Naive thymus-derived CD8-positive, alpha-beta T cell (primary cell): ENCODE results near the gene NAT8L. TPM values are rescaled to one million over a fixed set of nuclear protein-coding genes. Genes with fewer than 3 reads are reported as not detected.

Source experiments
- ATAC-seq, 2 donors: fragments of 150-1000 bp; cut with Tn5 transposase in 1 of 2; sonication (Bioruptor Pico), chemical (Tn5 transposase) in 1 of 2; 1 replicate in 1 of 2; 2 replicates in 1 of 2; pipeline ENCODE4 v1.10.0; 2021; ENCODE audit warnings: mild to moderate bottlenecking in 2 of 2, moderate library complexity in 2 of 2
- POLR2A ChIA-PET: fragments of 350-600 bp; sonication (Branson Sonifier 250); formaldehyde crosslinking; loops from one replicate; lab custom pipeline; 2021; ENCODE audit warnings: antibody characterized with exemption; lab: Charles Lee
- DNase-seq, 10 donors: peaks; one replicate each; pipeline versions ENCODE4 v3.0.0 to v3.0.0-alpha.2; 2020 to 2022
- H3K27ac Mint-ChIP-seq, 10 donors: one replicate each; pipeline ENCODE4 v1.8.0; 2020 to 2022; ENCODE audit warnings: mild to moderate bottlenecking in 10 of 10, mixed read lengths in 10 of 10, moderate library complexity in 4 of 10, inconsistent platforms in 1 of 10
- H3K27me3 Mint-ChIP-seq, 5 donors: one replicate each; pipeline ENCODE4 v1.8.0; 2021 to 2022; ENCODE audit warnings: mixed read lengths in 5 of 5
- H3K36me3 Mint-ChIP-seq, 3 donors: one replicate each; pipeline ENCODE4 v1.8.0; 2020 to 2022; ENCODE audit warnings: mixed read lengths in 3 of 3, mild to moderate bottlenecking in 2 of 3, inconsistent platforms in 1 of 3
- H3K4me1 Mint-ChIP-seq, 4 donors: one replicate each; pipeline ENCODE4 v1.8.0; 2021 to 2022; ENCODE audit warnings: mixed read lengths in 4 of 4
- H3K4me3 Mint-ChIP-seq, 10 donors: one replicate each; pipeline ENCODE4 v1.8.0; 2020 to 2022; ENCODE audit warnings: mild to moderate bottlenecking in 10 of 10, mixed read lengths in 10 of 10, moderate library complexity in 6 of 10, inconsistent platforms in 1 of 10
- H3K9me3 Mint-ChIP-seq, 9 donors: one replicate each; pipeline ENCODE4 v1.8.0; 2020 to 2022; ENCODE audit warnings: mixed read lengths in 9 of 9, mild to moderate bottlenecking in 3 of 9, inconsistent platforms in 1 of 9, moderate library complexity in 1 of 9
- polyA plus RNA-seq, 3 donors: library from polyadenylated mRNA; unstranded; fragments of 300-500 nt; fragmentation: Illumina TruSeq; gene quantifications; one replicate each; pipeline ENCODE4 v1.2.3, GENCODE V29; 2021
- total RNA-seq, 8 experiments: library from RNA in 2 of 8; stranded (reverse) in 2 of 8; gene quantifications; one replicate each; pipeline ENCODE4 v1.2.3 and lab custom pipeline; 2021 to 2026

NAT8L gene
- total and polyA plus RNA-seq, 5 experiments from 2014 or later, result 0.05 TPM; not detected in 4

DNA sequence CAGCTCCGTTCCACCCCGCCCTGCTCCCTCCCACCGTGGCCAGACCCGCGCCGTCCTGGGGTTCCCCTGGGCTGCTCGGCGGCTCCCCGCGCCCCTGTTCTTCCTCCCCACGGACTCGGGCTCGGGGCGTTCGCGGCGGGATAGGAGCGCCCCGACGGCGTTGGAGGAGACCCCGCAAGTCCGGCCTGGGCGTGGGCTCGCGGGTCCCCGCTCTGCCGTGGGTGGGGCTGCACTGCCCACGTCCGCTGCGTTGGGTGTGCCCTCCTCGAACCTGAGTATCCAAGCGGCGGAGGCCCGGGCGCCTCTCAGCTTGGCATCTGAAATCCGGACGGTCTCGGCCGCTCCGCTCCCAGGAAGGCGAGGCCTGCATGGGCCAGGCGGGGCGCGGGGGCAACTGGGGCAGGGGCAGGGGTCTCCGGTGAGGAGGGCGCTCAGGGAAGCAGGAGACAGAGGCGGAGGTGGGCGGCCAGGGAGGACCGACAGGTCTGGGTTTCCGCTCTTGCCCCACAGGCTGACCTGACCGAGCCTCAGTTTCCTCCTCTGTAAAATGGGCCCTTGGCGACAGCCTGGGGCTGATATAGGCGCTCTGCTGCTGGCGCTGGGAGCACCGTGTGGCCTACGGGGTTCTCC, 12.0 kb upstream of the NAT8L start:
- peaks cover 0 to 4% (median 2%) of the 10 kb centered on the region in 4 donors for H3K4me1 Mint-ChIP-seq
- peaks cover 2 to 50% (median 26%) of the 10 kb centered on the region in 5 donors for H3K27me3 Mint-ChIP-seq
- no peaks in the 10 kb centered on the region for H3K36me3 Mint-ChIP-seq
- H3K4me3 Mint-ChIP-seq, result no peak overlapping the region
- POLR2A ChIA-PET, result no interaction called here
- no peaks in the 10 kb centered on the region for H3K9me3 Mint-ChIP-seq
- no peak for DNase-seq
- no peak for ATAC-seq
- no peak overlapping the region for H3K27ac Mint-ChIP-seq

DNA sequence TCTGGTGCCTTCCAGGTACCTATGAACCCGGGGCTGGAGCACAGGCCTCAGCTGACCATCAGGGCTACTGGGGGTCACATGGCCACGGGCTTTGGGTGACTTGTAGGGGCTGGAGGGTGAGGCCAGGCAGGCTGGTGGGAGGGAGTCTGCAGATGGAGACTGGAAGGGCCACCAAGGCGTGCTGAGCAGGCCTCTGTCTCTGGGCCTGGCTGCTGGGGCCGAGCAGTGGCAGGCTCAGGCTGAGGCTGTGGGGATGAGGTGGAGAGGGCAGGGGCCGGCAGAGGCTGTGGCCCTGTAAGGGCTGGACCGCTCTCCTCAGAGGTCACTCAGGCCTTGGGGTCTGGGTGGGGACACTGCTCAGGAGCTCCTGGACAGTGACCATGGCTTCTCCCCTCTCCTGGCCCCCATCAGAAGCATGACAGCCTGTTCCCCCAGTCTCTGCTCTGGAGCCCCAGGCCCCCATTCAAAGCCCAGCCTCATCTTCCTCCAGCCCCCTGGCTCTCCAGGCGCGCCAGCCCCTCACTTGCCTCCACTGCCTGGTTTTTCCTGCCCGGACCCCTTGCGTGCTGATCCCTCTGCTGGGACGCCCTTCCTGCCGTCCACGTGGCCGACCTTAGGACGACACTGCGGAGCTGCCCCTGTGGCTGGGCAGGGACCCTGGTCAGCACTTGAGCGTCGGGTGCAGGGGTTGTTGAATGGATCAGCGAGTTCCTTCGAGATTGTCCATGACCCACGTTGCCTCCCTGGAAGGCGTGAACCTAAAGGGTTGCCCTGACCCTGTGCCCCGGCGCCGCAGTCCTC, 11.1 kb upstream of the NAT8L start:
- H3K4me3 Mint-ChIP-seq, result no peak overlapping the region
- H3K4me1 Mint-ChIP-seq, result peaks cover 0 to 3% (median 1%) of the 10 kb centered on the region in 4 donors
- H3K9me3 Mint-ChIP-seq, result no peaks in the 10 kb centered on the region
- H3K36me3 Mint-ChIP-seq, result no peaks in the 10 kb centered on the region
- POLR2A ChIA-PET, result no interaction called here
- H3K27me3 Mint-ChIP-seq, result peaks cover 5 to 58% (median 30%) of the 10 kb centered on the region in 5 donors
- H3K27ac Mint-ChIP-seq, result no peak overlapping the region
- ATAC-seq (no peak), DNase-seq (peak in 1 of 10 donors; percentile 14)

DNA sequence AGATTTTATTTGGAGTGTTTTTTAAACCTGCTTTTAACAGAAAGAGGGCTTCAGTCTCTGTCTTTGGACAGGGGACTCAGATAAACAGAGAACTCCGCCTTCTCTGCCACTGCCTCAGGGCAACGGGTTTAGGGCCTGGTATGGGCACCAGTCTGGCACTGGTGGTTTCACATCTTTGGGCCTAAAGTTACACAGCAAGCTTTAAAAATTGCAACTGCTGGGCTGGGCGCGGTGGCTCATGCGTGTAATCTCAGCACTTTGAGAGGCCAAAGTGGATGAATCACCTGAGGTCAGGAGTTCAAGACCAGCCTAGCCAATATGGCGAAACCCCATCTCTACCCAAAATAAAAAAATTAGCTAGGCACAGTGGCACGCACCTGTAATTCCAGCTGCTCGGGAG, 10.3 kb upstream of the NAT8L start:
- no peak for DNase-seq
- Mint-ChIP-seq H3K27me3 (peaks cover 6 to 60% (median 31%) of the 10 kb centered on the region in 5 donors), H3K4me1 (peaks cover 0 to 2% (median 1%) of the 10 kb centered on the region in 4 donors), H3K36me3 (no peaks in the 10 kb centered on the region), H3K9me3 (no peaks in the 10 kb centered on the region), H3K4me3 (no peak overlapping the region), H3K27ac (no peak overlapping the region)
- no peak for ATAC-seq
- POLR2A ChIA-PET, result no interaction called here

DNA sequence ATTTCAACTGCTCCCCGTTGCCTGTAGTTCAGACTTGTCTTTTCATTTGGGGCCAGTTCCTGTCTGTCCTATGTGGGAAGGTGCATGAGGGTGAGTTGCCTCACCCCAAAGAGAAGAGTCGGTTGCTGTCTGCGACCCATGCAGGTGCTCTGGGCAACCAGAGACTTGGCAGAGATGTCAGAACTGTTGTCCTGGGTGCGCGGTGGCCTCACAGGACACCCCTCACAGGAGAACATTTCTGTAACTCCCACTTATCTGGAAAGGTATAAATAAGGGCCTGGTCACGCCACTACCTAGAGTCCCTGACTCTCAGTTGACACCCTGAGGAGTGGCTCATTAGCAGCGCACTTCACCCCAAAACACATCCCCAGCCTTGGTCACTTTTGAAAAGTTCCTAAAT, 9.7 kb upstream of the NAT8L start:
- peaks cover 10 to 66% (median 35%) of the 10 kb centered on the region in 5 donors for H3K27me3 Mint-ChIP-seq
- POLR2A ChIA-PET, result no interaction called here
- H3K36me3 Mint-ChIP-seq, result peaks cover 0 to 2% (median 0%) of the 10 kb centered on the region in 3 donors
- DNase-seq (no peak), ATAC-seq (no peak)
- no peak overlapping the region for H3K4me3 Mint-ChIP-seq
- H3K27ac Mint-ChIP-seq, result peak overlapping the region in 1 of 10 donors; percentile 59
- peaks cover 0 to 2% (median 1%) of the 10 kb centered on the region in 4 donors for H3K4me1 Mint-ChIP-seq
- no peaks in the 10 kb centered on the region for H3K9me3 Mint-ChIP-seq

DNA sequence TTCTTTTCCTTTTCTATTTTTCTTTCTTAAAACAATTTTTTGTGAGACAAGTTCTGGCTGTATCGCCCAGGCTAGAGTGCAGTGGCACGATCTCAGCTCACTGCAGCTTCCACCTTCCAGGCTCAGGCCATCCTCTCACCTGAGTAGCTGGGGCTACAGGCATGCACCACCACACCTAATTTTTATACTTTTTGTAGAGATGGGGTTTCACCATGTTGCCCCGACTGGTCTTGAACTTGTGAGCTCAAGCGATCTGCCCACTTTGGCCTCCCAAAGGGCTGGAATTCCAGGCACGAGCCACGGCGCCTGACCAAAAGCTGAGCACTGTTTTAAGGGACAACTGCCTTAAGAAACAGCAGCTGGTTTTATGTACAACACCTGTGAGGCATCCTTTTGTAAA, 9.3 kb upstream of the NAT8L start:
- no peak for ATAC-seq
- peaks cover 0 to 2% (median 1%) of the 10 kb centered on the region in 4 donors for H3K4me1 Mint-ChIP-seq
- POLR2A ChIA-PET, result no interaction called here
- peaks cover 0 to 2% (median 0%) of the 10 kb centered on the region in 3 donors for H3K36me3 Mint-ChIP-seq
- H3K27me3 Mint-ChIP-seq, result peaks cover 10 to 66% (median 35%) of the 10 kb centered on the region in 5 donors
- DNase-seq, result no peak
- no peak overlapping the region for H3K4me3 Mint-ChIP-seq
- H3K27ac Mint-ChIP-seq, result no peak overlapping the region
- H3K9me3 Mint-ChIP-seq, result no peaks in the 10 kb centered on the region

DNA sequence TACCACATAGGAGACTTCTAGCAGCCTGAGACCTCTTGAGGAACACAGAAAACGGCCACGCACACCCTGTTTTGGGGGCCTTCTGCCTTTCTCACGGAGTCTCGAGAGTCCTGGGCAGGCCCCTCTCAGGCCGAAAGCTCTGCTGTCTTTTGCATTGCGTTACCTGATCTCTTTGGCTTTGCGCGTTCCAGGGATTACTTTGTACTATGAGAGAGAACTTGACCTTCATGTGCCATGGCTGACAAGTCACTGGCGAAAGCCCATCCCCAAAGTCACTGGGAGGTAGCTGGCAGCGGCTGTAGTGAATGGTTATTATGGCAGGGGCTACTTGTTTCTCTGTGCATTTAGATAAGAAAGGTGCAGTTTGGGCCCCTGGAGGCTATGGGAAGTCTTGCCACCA, 8.0 kb upstream of the NAT8L start:
- Mint-ChIP-seq H3K4me3 (no peak overlapping the region), H3K36me3 (peaks cover 0 to 2% (median 0%) of the 10 kb centered on the region in 3 donors), H3K4me1 (peaks cover 0 to 2% (median 0%) of the 10 kb centered on the region in 4 donors), H3K27ac (no peak overlapping the region), H3K27me3 (peaks cover 13 to 63% (median 36%) of the 10 kb centered on the region in 5 donors), H3K9me3 (no peaks in the 10 kb centered on the region)
- POLR2A ChIA-PET, result no interaction called here
- no peak for ATAC-seq
- DNase-seq, result no peak

DNA sequence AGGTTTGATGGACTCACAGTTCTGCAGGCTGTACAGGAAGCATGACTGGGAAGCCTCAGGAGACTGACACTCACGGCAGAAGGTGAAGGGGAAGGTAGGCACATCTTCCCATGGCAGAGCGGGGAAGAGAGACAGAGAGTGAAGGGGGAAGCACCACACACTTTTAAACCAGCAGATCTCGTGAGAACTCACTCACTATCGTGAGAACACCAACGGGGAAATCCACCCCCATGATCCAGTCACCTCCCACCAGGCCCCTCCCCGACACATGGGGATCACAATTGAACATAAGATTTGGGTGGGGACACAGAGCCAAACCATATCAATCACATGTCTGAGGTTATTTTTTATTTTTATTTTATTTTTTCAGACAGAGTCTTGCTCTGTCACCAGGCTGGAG, 4.9 kb upstream of the NAT8L start:
- peaks cover 24 to 64% (median 47%) of the 10 kb centered on the region in 5 donors for H3K27me3 Mint-ChIP-seq
- POLR2A ChIA-PET, result no interaction called here
- no peak for ATAC-seq
- H3K4me3 Mint-ChIP-seq, result no peak overlapping the region
- no peak for DNase-seq
- no peak overlapping the region for H3K27ac Mint-ChIP-seq
- peaks cover 0 to 2% (median 2%) of the 10 kb centered on the region in 3 donors for H3K36me3 Mint-ChIP-seq
- H3K9me3 Mint-ChIP-seq, result no peaks in the 10 kb centered on the region
- H3K4me1 Mint-ChIP-seq, result peaks cover 0 to 7% (median 3%) of the 10 kb centered on the region in 4 donors

DNA sequence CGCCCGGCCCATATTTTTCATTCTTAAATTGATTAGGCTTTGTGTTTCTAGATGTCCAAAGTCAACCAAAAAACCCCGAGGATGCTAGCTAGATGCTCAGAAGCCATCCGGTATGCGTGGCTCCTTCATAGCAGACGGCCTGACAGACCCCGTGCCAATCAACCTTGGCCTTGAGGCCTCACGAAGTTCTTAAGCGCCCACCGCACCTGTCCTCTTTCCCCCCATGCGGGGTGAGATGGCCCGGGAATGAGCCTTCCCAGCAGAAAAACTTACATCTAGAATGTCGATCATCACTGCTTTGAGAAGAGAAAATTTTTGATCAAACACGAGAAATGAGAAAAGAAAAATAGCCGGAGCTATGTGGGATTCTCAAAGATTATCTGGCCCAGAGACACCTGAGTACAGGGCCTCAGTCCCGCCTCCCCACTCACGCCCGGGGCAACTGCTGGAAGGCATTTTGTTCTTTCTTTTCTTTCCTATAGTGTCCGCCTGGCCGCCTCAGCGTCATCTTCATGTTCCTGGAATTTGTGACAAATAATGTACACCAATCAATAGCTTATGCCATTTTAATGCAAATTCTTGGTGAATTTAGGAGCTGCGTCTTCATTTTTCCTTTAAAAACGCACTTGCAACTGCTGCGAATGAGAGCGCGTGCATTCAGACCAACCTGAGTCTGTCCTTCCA, 1.6 kb upstream of the NAT8L start:
- peak overlapping the region in 1 of 10 donors; percentile 29 for H3K27ac Mint-ChIP-seq
- H3K9me3 Mint-ChIP-seq, result no peaks in the 10 kb centered on the region
- ATAC-seq, result no peak
- POLR2A ChIA-PET, result interaction anchor here (0.9 kb wide), 1 partner anchor 48 kb away, joined by 3 read pairs; no protein-coding TSS in a partner anchor
- H3K36me3 Mint-ChIP-seq, result peaks cover 0 to 2% (median 2%) of the 10 kb centered on the region in 3 donors
- DNase-seq, result no peak
- H3K27me3 Mint-ChIP-seq, result peaks cover 21 to 51% (median 28%) of the 10 kb centered on the region in 5 donors
- H3K4me3 Mint-ChIP-seq, result peak overlapping the region; percentile 39 to 83 (median 71)
- H3K4me1 Mint-ChIP-seq, result peaks cover 0 to 7% (median 4%) of the 10 kb centered on the region in 4 donors

DNA sequence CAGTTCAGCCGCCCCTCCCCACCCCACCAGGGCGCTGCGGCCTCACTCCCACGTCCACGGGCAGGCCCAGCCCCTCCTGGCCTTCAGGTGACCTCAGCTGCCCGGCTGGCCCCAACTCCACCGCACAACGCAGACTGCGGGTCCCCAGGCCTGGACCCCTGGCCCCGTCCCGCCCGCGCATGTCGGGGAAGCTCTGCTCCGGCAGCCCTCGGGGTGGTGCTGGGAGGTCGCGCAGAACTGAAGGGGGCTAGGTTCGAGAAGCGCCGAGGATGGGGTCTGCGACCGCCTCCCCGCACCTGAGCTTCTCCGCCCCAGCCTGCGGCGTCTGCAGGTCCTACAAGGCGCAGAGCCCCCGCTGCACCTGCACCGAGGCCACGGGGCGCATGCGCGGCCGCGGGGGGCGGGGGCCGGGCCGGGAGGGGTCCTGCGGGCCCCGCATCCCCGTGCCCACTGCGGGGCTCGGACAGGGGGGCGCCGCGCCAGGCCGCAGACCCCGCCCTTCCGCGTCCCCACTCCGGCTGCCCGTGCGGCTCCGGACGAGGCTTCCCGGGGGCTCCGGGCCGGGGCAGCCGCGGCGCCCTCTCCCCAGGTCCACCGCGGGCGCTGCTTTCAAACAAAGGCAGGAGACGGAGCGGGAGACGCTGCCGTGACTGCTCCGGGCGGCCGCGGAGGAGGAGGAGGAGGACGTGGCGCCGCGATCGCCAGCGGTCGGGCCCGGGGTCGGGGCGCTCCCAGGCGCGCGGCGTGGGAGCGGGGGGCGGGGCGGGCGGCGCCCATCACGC, 672 bp upstream of the NAT8L start:
- ATAC-seq (peak; percentile 53 to 55), DNase-seq (peak in 2 of 10 donors; percentile 17 to 27)
- peaks cover 0 to 2% (median 2%) of the 10 kb centered on the region in 3 donors for H3K36me3 Mint-ChIP-seq
- H3K9me3 Mint-ChIP-seq, result no peaks in the 10 kb centered on the region
- H3K4me1 Mint-ChIP-seq, result peaks cover 0 to 7% (median 4%) of the 10 kb centered on the region in 4 donors
- H3K4me3 Mint-ChIP-seq, result peak overlapping the region in 2 of 10 donors; percentile 50 to 56
- POLR2A ChIA-PET, result interaction anchor here (0.9 kb wide), 1 partner anchor 49 kb away, joined by 3 read pairs; no protein-coding TSS in a partner anchor
- H3K27me3 Mint-ChIP-seq, result peaks cover 21 to 47% (median 26%) of the 10 kb centered on the region in 5 donors
- H3K27ac Mint-ChIP-seq, result no peak overlapping the region

DNA sequence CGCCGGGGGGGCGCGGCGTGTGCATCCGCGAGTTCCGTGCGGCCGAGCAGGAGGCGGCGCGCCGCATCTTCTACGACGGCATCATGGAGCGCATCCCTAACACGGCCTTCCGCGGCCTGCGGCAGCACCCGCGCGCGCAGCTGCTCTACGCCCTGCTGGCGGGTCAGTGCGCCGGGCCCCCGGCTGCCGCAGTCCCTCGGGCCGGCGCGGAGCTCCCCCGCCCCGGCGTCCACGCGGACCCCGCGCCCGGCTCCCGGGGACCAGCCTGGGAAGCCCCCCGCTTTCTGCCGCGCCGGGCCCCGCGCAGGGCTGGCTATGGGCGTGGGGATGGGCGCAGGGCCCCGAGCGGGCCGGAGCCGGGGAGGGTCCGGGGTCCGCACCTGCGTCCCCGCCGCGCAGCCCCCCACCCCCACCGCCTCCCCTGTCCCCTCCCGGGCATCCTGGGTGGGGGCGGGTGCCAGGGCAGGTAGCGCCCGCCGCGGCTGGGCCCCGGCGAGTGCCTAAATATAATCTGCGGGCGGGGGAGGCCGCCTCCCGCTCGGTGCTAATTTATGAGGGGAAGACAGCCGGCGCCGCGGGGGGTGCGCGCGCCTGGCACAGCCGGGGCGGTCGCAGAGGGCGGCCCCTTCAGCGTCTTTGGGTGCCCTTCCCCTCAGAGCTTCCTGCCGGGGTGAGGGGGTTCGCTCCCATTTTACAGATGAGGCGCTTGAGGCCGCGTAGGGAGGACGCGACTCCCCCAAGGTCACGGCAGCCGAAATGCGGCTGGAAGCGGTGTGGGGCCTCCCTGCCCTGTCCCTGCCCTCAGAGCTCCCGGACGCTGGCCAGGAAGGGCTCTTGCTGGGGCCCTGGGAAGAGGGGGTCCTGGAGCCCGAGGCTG, 837 bp downstream of the NAT8L start:
- DNase-seq, result no peak
- Mint-ChIP-seq H3K27me3 (peaks cover 17 to 37% (median 21%) of the 10 kb centered on the region in 5 donors), H3K4me1 (peaks cover 0 to 7% (median 4%) of the 10 kb centered on the region in 4 donors), H3K9me3 (no peaks in the 10 kb centered on the region), H3K4me3 (peak overlapping the region in 2 of 10 donors; percentile 41 to 50), H3K27ac (no peak overlapping the region), H3K36me3 (peaks cover 0 to 2% (median 0%) of the 10 kb centered on the region in 3 donors)
- POLR2A ChIA-PET, result no interaction called here
- ATAC-seq, result peak; percentile 42 to 51

DNA sequence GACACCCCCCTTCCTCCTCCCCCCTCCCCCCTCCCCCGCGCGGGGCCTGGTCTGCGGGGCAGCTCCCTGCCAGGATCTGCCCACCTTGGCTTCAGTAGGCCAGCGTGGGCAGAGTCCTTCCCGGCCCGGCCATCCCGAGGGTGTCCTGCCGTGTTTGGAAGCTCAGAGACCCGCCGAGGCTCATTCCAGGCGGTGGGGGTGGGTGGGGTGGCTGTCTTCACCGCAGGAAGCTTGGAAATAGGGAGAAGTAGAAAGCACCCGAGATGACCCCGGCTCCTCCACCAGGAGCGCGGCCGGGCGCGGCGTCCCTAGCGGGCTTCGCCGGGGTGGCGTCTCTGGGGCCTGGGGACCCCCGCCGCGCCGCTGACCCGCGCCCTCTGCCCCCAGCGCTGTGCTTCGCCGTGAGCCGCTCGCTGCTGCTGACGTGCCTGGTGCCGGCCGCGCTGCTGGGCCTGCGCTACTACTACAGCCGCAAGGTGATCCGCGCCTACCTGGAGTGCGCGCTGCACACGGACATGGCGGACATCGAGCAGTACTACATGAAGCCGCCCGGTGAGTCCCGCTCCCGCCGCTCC, 1.6 kb downstream of the NAT8L start:
- peak overlapping the region in 2 of 10 donors; percentile 30 to 50 for H3K4me3 Mint-ChIP-seq
- no peak for ATAC-seq
- peaks cover 0 to 7% (median 4%) of the 10 kb centered on the region in 4 donors for H3K4me1 Mint-ChIP-seq
- H3K27ac Mint-ChIP-seq, result no peak overlapping the region
- peaks cover 0 to 2% (median 0%) of the 10 kb centered on the region in 3 donors for H3K36me3 Mint-ChIP-seq
- no peaks in the 10 kb centered on the region for H3K9me3 Mint-ChIP-seq
- POLR2A ChIA-PET, result no interaction called here
- DNase-seq, result no peak
- peaks cover 15 to 32% (median 16%) of the 10 kb centered on the region in 5 donors for H3K27me3 Mint-ChIP-seq
